Measurements from ENCODE around the gene BTG1.

DNA sequence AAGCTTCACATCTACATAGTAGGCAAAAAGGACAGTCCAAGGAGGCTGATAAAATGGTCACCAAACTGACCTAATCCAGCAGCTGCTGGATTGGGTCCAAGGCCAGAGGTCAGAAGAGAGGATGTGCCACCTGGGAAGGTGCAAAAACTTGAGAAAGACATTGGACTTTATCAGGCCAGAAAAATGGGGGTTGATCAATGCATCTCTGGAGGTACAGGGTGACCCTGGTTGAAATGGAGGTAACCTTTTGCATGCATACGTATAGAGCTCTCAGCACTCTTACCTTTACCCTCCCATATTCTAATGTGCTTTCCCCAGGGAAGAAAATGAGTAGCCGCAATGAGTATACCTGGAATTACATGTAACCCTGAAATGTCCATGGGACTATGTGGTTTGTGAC lies 16.0 kb downstream of the BTG1 start:
- TF ChIP-seq, protein P1, sequence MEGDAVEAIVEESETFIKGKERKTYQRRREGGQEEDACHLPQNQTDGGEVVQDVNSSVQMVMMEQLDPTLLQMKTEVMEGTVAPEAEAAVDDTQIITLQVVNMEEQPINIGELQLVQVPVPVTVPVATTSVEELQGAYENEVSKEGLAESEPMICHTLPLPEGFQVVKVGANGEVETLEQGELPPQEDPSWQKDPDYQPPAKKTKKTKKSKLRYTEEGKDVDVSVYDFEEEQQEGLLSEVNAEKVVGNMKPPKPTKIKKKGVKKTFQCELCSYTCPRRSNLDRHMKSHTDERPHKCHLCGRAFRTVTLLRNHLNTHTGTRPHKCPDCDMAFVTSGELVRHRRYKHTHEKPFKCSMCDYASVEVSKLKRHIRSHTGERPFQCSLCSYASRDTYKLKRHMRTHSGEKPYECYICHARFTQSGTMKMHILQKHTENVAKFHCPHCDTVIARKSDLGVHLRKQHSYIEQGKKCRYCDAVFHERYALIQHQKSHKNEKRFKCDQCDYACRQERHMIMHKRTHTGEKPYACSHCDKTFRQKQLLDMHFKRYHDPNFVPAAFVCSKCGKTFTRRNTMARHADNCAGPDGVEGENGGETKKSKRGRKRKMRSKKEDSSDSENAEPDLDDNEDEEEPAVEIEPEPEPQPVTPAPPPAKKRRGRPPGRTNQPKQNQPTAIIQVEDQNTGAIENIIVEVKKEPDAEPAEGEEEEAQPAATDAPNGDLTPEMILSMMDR (conservative IDR thresholded peaks at IDR 0.05), result no peak
- no peak for TF ChIP-seq EZH2 (IDR thresholded peaks at IDR 0.05; ENCODE audit: low read depth)

All from PC-9 (cell line).